GM18951 (cell line): ENCODE measurements around the gene ZBTB16.

Source experiments
- POLR2A ChIP-seq: IDR thresholded peaks from 4 replicates; pipeline ENCODE4 v1.6.1; 2011; ENCODE audit warnings: mild to moderate bottlenecking; ENCODE audit not compliant: insufficient read length, insufficient read depth; ENCODE audit errors: extremely low read depth
- in situ Hi-C: fragments of 300-500 bp; cut with MboI; formaldehyde crosslinking; loops from one replicate; pipeline ENCODE4 v1.12.0; 2022; ENCODE audit warnings: low sequenced_read_pairs, mixed read lengths, inconsistent platforms; ENCODE audit not compliant: unreplicated experiment

The ZBTB16 gene

DNA sequence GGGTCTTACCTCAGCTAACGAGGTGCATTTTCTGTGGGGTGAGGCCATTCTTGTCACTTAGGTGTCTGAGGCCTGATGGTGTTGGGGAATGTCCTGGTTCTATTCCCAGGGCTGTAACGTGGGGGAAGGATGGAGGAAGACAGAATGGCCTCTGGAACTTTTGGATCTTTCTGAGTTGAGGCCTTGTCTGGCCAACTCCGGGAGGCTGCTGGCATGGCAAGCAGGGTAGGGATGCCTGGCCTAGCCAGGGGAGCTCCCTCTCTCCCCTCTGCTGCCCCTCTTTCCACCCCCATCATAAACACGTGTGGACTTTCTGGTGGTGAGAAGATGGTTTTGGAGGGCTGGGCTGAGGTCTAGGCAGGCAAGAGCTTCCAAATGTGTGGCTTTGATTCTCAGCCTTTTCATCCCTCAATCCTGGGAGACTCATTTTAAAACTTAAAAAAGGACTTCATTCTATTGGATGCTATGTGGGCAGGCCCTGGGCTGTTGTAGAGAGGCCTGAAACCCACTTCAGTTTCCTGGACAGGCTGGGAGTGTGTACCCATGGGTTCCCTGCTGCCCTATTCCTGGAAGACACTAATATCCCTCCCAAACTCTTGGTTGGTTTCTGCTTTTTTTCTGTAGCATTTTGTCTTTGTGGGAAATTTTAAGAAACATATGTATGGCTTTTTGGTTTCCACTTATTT lies 30.9 kb downstream of the ZBTB16 start:
- no peak for TF ChIP-seq POLR2A
- in situ Hi-C loops, result no loop called here

DNA sequence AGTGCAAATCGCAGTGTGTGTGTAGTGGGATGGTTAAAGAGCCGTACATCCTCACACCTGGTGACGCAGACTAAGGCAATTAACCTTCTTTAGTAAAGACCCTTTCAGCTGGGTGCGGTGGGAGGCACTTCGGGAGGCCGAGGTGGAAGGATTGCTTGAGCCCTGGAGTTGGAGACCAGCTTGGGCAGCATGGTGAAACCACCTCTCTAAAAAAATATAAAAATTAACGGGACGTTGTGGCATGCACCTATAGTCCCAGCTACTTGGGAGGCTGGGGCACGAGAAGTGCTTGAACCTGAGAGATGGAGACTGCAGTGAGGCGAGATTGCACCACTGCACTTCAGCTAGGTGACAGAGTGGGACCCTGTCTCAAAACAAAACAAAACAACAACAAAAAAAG lies 31.5 kb downstream of the ZBTB16 start:
- TF ChIP-seq POLR2A, result no peak
- in situ Hi-C loops, result no loop called here

DNA sequence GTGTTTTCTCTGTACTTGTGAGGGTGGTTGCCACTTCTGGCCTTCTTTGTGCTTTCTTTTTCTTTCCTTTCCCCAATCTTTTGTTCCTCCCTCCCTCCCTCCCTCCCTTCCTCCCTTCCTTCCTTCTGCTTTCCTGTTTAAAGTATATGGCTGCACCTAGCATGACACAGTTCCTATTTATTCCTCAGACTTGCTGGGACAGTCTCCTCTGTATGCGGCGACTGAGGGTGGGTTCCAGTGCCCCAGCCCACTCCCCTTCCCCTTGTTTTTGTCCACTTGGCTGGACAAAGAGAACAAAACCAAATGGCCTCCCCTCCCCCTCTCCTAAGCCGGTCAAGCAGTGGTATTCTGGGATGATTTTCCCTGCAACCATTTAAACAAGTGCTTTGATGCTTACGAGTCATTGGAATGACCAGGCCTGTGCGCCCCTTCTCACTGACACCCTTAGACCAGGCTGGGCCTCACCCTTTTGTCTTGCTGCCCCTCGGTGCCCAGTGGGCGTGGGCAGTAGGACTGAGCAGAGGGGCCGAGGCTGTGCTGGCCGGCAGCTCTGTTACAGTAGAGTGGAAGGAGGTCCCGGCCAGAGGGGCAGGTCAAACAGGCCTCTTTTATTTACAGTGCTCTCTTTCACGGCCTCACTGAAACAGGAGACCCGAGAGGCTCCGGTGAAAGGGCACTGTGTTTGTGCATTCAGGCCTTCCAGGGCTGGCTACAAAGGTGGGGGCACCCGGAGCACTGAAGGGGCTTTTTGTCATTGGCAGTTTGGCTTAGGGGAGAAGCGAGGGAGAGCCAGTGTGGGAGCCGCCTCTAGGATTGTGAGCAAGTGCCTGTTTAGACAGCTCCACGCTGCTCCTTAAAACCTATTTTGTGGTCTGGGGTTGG lies 32.2 kb downstream of the ZBTB16 start:
- in situ Hi-C loops, result no loop called here
- no peak for TF ChIP-seq POLR2A

DNA sequence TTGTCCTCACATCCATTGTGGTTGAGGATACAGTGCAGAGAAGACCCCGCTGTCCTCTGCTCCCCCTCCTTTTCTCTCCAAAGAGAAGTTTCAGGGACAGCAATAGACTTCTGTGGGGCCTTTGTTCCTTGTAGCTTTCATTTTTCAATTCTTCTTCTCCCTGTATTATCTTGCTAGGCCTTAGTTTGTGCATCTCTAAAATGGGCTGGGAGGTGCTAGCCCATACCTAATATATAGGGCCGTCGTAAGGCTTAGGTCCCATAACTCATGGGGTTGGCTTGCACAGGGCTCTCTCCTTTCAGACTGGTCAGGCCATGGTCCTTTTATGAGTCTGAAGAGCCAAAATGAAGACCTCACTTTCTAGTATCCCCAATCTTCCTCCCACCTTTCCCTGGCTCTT lies 33.0 kb downstream of the ZBTB16 start:
- in situ Hi-C loops, result no loop called here
- TF ChIP-seq POLR2A, result no peak

DNA sequence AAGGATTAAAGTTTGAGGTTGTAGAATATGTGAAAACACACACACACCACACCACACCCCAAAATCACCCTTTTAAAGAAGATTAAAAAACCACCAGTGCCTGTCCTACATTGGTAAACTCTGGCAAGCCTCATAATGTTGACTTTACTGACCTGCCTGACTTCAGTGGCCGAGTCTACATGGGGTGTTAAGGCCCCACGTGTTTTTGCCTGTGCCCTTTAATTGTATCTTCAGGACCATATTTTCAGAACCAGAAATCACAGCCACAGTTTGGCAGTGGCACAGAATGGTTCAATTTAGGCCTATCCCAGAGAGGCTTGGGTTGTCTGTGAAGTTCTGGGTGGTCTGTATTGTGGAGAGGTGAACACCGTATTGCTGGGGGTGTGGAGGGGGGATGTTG lies 33.4 kb downstream of the ZBTB16 start:
- in situ Hi-C loops, result no loop called here
- TF ChIP-seq POLR2A, result no peak

DNA sequence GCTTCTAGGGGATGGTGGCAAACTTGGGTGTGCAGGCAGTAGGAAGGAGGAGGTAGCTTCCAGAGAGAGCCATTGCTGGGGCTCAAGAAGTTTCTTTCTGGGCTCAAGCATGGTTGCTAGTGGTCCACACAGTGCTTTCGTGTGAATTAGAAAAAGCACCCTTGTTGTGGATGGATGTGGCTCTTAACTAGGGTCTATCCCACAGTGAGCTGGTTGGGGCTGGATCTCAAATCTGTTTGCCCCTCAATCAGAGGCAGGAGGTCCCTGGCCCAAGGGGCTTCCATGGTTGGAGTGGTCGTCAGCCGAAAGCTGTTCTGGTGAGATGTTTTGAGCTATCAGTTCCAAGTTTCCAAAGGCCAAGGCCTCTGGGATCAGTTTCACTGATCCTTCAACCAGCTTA lies 35.0 kb downstream of the ZBTB16 start:
- in situ Hi-C loops, result no loop called here
- no peak for TF ChIP-seq POLR2A

DNA sequence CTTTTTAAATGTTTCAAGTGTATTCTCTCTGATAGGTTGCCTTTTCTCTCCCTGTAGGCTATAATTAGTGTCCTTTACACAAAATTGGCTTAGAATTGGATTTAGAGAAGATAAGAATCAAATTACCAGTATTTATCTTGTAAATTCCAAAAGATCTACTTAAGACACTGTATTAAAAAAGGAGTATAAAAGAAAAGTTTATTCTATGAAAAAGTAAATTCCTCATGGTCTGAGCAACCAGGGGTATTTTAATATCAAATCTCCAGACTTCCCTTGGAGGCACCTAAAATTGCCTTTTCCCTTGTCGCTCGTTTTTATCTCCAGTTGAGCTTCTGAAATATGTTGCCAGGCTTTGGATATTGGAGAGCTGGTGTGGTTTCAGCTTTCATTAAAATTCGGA lies 36.4 kb downstream of the ZBTB16 start:
- TF ChIP-seq POLR2A, result no peak
- in situ Hi-C loops, result no loop called here

DNA sequence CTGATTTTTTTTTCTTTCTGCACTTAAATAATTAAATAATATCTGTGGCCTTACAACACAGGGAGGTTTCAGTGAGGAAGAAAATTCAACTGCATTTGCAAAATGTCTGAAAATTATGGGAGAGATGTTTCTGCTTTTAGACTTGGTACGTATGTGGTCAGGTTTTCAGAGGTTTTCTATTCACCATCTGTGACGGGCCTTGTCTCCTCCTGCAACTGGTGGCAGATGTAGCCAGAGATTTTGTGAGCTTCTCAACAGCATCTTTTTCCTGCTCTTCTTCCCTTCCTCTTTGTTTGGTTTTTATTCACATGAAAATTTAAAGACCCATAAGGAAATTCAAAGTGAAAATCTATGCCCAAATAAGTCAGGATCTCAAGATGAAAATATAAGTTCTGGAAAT lies 38.3 kb downstream of the ZBTB16 start:
- in situ Hi-C loops, result no loop called here
- TF ChIP-seq POLR2A, result no peak

DNA sequence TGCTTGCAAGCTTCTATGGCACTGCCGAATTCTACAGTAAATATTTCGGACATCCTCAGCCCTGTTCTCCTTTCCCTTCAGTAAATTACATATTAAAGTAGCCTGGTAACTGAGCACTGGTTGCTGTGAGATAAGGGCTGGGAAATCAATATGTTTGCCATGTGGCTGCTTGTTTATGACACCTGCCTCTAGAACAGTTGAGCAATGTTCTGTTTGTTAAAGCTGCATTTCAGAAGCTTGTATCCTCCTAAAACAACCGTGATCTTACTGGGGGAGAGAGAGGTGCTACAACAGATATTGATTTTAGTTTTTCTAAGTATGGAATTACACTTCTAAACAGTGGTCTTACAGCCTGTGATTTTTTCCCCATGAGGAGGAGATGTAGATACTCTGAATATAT lies 39.4 kb downstream of the ZBTB16 start:
- TF ChIP-seq POLR2A, result no peak
- in situ Hi-C loops, result no loop called here

DNA sequence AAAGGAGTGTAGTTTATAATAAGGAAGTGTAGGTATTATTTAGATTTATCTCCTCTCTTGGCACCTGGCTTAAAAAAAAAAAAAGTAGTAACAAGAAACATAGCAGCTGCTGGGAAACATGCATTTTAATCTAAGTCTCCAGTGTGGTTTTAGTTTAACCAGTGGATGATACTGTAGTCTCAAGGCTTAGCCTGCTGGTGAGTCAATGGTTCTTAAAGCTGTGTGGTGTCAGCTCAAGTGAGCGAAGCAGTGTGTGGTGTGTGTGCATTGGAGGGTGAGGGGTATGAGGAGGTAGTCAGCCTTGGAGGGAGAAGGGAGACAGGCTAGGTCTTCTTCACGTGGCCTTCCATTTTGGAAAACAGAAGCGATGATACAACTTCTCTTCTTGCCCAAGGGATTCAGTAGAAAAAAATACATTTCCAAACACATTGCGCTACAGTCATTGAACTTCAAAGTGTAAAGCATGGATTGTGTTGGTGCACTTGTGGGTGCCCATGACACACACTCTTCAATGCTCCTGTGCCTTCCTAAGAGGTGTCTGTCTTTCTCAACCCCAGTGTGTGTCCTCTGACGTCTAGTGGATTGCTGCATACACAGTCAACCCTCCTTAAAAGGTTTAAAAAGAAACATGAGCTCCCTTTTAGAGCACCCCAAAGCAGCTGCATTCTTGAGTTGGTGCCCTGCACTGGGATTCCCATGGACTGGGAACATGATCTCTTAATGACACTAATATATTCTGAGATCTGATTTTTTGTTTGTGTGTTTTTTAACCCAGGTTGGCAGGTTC lies 40.1 kb downstream of the ZBTB16 start:
- in situ Hi-C loops, result no loop called here
- TF ChIP-seq POLR2A, result no peak

DNA sequence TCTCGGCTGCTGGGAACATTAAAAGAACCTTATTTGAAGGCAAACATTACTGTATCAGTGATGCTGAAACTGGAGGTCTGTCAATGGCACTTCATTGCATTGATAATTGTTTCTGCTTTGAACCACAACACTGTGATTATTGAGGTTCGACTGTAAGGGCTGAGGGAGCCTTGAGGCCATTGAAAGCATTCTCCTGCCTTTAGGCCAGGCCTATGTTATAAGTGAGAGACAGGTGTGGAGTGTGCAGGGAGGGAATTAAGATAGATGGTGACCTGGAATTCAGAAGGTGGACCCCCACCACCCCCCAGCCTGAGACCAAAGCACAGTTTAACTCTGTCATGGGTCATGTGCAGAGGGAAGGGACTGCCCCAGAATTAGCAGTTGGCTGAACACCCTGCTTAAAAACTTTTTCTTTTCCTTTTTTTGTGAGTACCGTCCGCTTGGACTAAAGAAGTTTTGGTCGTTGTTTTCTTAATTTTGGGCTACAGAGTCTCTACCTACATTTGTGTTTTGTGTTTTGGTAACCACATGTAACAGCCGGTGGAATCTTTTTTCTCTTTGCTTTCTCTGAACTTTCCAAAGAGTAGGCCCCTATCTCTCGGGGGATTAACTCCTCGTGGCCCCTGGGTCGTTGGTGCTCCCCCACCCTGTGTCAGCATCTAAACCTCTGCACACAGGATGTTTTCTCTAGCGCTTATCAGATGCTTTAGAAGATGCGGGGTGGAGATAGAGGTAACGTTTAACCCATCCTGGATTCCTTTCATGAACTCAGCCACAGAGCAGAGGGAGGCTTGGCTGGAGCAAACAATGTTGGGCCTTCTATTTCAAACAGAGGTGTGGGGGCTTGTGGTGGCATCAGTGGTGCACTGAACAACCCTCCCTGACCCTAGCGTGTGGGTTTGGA lies 43.7 kb downstream of the ZBTB16 start:
- in situ Hi-C loops, result no loop called here
- no peak for TF ChIP-seq POLR2A

DNA sequence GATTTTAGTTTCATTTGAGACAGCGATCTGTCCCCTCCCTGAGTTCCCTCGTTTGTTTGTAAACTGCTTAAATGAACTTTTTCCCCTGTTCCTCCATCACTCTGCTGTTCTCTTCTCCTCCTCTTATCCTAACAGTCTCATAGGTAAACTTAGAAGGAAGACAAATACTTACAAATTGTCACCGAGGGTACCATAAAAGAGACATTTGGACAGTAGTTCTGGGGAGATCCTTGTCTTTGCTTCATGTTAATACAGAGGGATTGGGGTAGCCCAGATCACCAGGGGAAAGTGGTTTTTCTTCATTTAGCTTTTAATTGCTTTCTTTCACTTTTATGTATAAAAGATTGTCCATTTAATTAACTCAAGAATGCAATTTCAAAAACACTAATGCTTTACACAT lies 46.1 kb downstream of the ZBTB16 start:
- in situ Hi-C loops, result no loop called here
- TF ChIP-seq POLR2A, result no peak
